Adipocyte (in vitro differentiated cells): ENCODE data around the gene DLK1.

Experiments used
- DNase-seq: peaks from one replicate; pipeline ENCODE4 v3.0.0-alpha.2; 2015; ENCODE audit warnings: low read depth
- H3K27me3 ChIP-seq: replicated peaks from 2 replicates; pipeline ENCODE4 v1.7.0; 2013; ENCODE audit warnings: mild to moderate bottlenecking, low read length, moderate library complexity; ENCODE audit not compliant: control insufficient read depth, insufficient read depth
- H3K36me3 ChIP-seq: 2 replicates; pipeline ENCODE4 v1.7.0; 2013; ENCODE audit warnings: low read length, mild to moderate bottlenecking, moderate library complexity; ENCODE audit not compliant: control insufficient read depth, insufficient read depth, severe bottlenecking
- H3K4me1 ChIP-seq: 2 replicates; pipeline ENCODE4 v1.7.0; 2013; ENCODE audit warnings: mild to moderate bottlenecking, low read length, moderate library complexity; ENCODE audit not compliant: control insufficient read depth, insufficient read depth
- H3K4me3 ChIP-seq: 2 replicates; pipeline ENCODE4 v1.7.0; 2013; ENCODE audit warnings: mild to moderate bottlenecking, low read length, moderate library complexity
- H3K9ac ChIP-seq: 2 replicates; pipeline ENCODE4 v1.7.0; 2013; ENCODE audit warnings: mild to moderate bottlenecking, low read length, moderate library complexity
- H3K9me3 ChIP-seq: 2 replicates; pipeline ENCODE4 v1.7.0; 2013; ENCODE audit warnings: mild to moderate bottlenecking, low read length, moderate library complexity; ENCODE audit not compliant: control insufficient read depth

DLK1 gene

GRCh38 chr14:100738269-100738691 is 11.6 kb downstream of the DLK1 start:
- Histone ChIP-seq H3K27me3 (peaks cover 24% of the 10 kb centered on the region), H3K4me1 (no peaks in the 10 kb centered on the region), H3K9ac (no peak overlapping the region), H3K4me3 (no peak overlapping the region), H3K9me3 (peaks cover 2% of the 10 kb centered on the region), H3K36me3 (no peaks in the 10 kb centered on the region)
- no peak for DNase-seq

- no peaks in the 10 kb centered on the region for H3K4me1 ChIP-seq
- DNase-seq, result no peak
- peaks cover 21% of the 10 kb centered on the region for H3K27me3 ChIP-seq
- no peak overlapping the region for H3K4me3 ChIP-seq
- H3K36me3 ChIP-seq, result no peaks in the 10 kb centered on the region
- peaks cover 2% of the 10 kb centered on the region for H3K9me3 ChIP-seq
- H3K9ac ChIP-seq, result no peak overlapping the region
These were observed 12.0 kb downstream of the DLK1 start for GRCh38 chr14:100738704-100739131.

- no peak overlapping the region for H3K9ac ChIP-seq
These were observed 12.6 kb downstream of the DLK1 start for GRCh38 chr14:100739306-100739705.

GRCh38 chr14:100740196-100740825 is 13.6 kb downstream of the DLK1 start:
- Histone ChIP-seq H3K27me3 (peaks cover 14% of the 10 kb centered on the region), H3K9ac (no peak overlapping the region), H3K4me3 (no peak overlapping the region), H3K4me1 (no peaks in the 10 kb centered on the region), H3K36me3 (no peaks in the 10 kb centered on the region), H3K9me3 (peaks cover 2% of the 10 kb centered on the region)
- no peak for DNase-seq

More at GRCh38 chr14:100739306-100739705, 12.6 kb downstream of the DLK1 start:
- no peak for DNase-seq
- H3K4me1 ChIP-seq, result no peaks in the 10 kb centered on the region
- H3K9me3 ChIP-seq, result peaks cover 2% of the 10 kb centered on the region
- no peak overlapping the region for H3K4me3 ChIP-seq
- peaks cover 18% of the 10 kb centered on the region for H3K27me3 ChIP-seq
- no peaks in the 10 kb centered on the region for H3K36me3 ChIP-seq

- H3K9me3 ChIP-seq, result peaks cover 2% of the 10 kb centered on the region
- peaks cover 8% of the 10 kb centered on the region for H3K27me3 ChIP-seq
- no peaks in the 10 kb centered on the region for H3K36me3 ChIP-seq
- no peak for DNase-seq
- no peak overlapping the region for H3K9ac ChIP-seq
- H3K4me3 ChIP-seq, result no peak overlapping the region
- H3K4me1 ChIP-seq, result no peaks in the 10 kb centered on the region
These were observed 14.2 kb downstream of the DLK1 start for GRCh38 chr14:100740929-100741328.

GRCh38 chr14:100741966-100742365 is 15.3 kb downstream of the DLK1 start:
- peak; percentile 57 for DNase-seq
- Histone ChIP-seq H3K4me1 (peaks cover 2% of the 10 kb centered on the region), H3K4me3 (no peak overlapping the region), H3K36me3 (no peaks in the 10 kb centered on the region), H3K9ac (no peak overlapping the region), H3K9me3 (peaks cover 2% of the 10 kb centered on the region), H3K27me3 (peaks cover 8% of the 10 kb centered on the region)

GRCh38 chr14:100746326-100746725 is 19.6 kb downstream of the DLK1 start:
- no peak overlapping the region for H3K9ac ChIP-seq
- DNase-seq, result no peak
- H3K4me3 ChIP-seq, result no peak overlapping the region
- peaks cover under 1% of the 10 kb centered on the region for H3K9me3 ChIP-seq
- no peaks in the 10 kb centered on the region for H3K36me3 ChIP-seq
- H3K27me3 ChIP-seq, result no peaks in the 10 kb centered on the region
- H3K4me1 ChIP-seq, result peaks cover 8% of the 10 kb centered on the region

- Histone ChIP-seq H3K36me3 (no peaks in the 10 kb centered on the region), H3K4me1 (peaks cover 8% of the 10 kb centered on the region), H3K27me3 (no peaks in the 10 kb centered on the region), H3K9ac (no peak overlapping the region), H3K4me3 (peak overlapping the region; percentile 39), H3K9me3 (no peaks in the 10 kb centered on the region)
- DNase-seq, result peak; percentile 97
These were observed 20.4 kb downstream of the DLK1 start for GRCh38 chr14:100747021-100747586.

- Histone ChIP-seq H3K36me3 (no peaks in the 10 kb centered on the region), H3K9me3 (no peaks in the 10 kb centered on the region), H3K4me3 (peak overlapping the region; percentile 39), H3K4me1 (peaks cover 8% of the 10 kb centered on the region), H3K9ac (no peak overlapping the region), H3K27me3 (no peaks in the 10 kb centered on the region)
- DNase-seq, result no peak
These were observed 21.0 kb downstream of the DLK1 start for GRCh38 chr14:100747736-100748135.

GRCh38 chr14:100748403-100748802 is 21.7 kb downstream of the DLK1 start:
- H3K27me3 ChIP-seq, result no peaks in the 10 kb centered on the region
- no peak overlapping the region for H3K4me3 ChIP-seq
- peaks cover 8% of the 10 kb centered on the region for H3K4me1 ChIP-seq
- no peaks in the 10 kb centered on the region for H3K9me3 ChIP-seq
- no peak for DNase-seq
- no peak overlapping the region for H3K9ac ChIP-seq
- H3K36me3 ChIP-seq, result no peaks in the 10 kb centered on the region

- no peak for DNase-seq
- Histone ChIP-seq H3K9ac (no peak overlapping the region), H3K27me3 (no peaks in the 10 kb centered on the region), H3K4me1 (peaks cover 8% of the 10 kb centered on the region), H3K9me3 (no peaks in the 10 kb centered on the region), H3K36me3 (no peaks in the 10 kb centered on the region), H3K4me3 (no peak overlapping the region)
These were observed 22.3 kb downstream of the DLK1 start for GRCh38 chr14:100748944-100749343.
